HEK293 (cell line): ENCODE data around the gene PPM1E.
A peak's percentile ranks its signal among the peaks of the same experiment; 100 is the strongest.

Experiments used
- KLF8 ChIP-seq: fragments of 450-650 bp; formaldehyde crosslinking; IDR thresholded peaks from 2 replicates; pipeline ENCODE4 v1.5.1; 2016; ENCODE audit warnings: missing biosample characterization, missing genetic modification characterization
- OVOL3 ChIP-seq: fragments of 450-650 bp; formaldehyde crosslinking; IDR thresholded peaks from 2 replicates; pipeline ENCODE4 v1.5.1; 2016; ENCODE audit warnings: missing biosample characterization, missing genetic modification characterization
- PATZ1 ChIP-seq: fragments of 450-650 bp; formaldehyde crosslinking; IDR thresholded peaks from 2 replicates; pipeline ENCODE4 v1.5.1; 2016; ENCODE audit warnings: missing biosample characterization, missing genetic modification characterization
- SCRT1 ChIP-seq: fragments of 450-650 bp; formaldehyde crosslinking; IDR thresholded peaks from 2 replicates; pipeline ENCODE4 v1.5.1; 2016; ENCODE audit warnings: missing biosample characterization, missing genetic modification characterization, borderline replicate concordance
- ZBTB44 ChIP-seq: fragments of 450-650 bp; IDR thresholded peaks from 2 replicates; pipeline ENCODE4 v1.5.1; 2018; ENCODE audit warnings: missing biosample characterization, mild to moderate bottlenecking, missing genetic modification characterization
- ZFHX2 ChIP-seq: fragments of 450-650 bp; formaldehyde crosslinking; conservative IDR thresholded peaks from 2 replicates; pipeline ENCODE4 v1.5.1; 2016; ENCODE audit warnings: missing biosample characterization, missing genetic modification characterization
- ZFP41 ChIP-seq: fragments of 450-650 bp; formaldehyde crosslinking; IDR thresholded peaks from 2 replicates; pipeline ENCODE4 v1.5.1; 2016; ENCODE audit warnings: missing biosample characterization, missing genetic modification characterization, borderline replicate concordance
- ZNF148 ChIP-seq: fragments of 450-650 bp; formaldehyde crosslinking; IDR thresholded peaks from 2 replicates; pipeline ENCODE4 v1.5.0; 2017; ENCODE audit warnings: missing biosample characterization, missing genetic modification characterization, borderline replicate concordance
- ZNF157 ChIP-seq: fragments of 450-650 bp; formaldehyde crosslinking; IDR thresholded peaks from 2 replicates; pipeline ENCODE4 v1.5.1; 2016; ENCODE audit warnings: missing biosample characterization, missing genetic modification characterization
- ZNF2 ChIP-seq: fragments of 450-650 bp; formaldehyde crosslinking; IDR thresholded peaks from 2 replicates; pipeline ENCODE4 v1.5.1; 2016; ENCODE audit warnings: missing biosample characterization, missing genetic modification characterization
- ZNF214 ChIP-seq: fragments of 450-650 bp; formaldehyde crosslinking; IDR thresholded peaks from 2 replicates; pipeline ENCODE4 v1.5.1; 2017; ENCODE audit warnings: missing biosample characterization, mild to moderate bottlenecking, missing genetic modification characterization, borderline replicate concordance
- ZNF248 ChIP-seq: fragments of 450-650 bp; formaldehyde crosslinking; IDR thresholded peaks from 2 replicates; pipeline ENCODE4 v1.5.1; 2017; ENCODE audit warnings: missing biosample characterization, missing genetic modification characterization
- ZNF274 ChIP-seq, 2 experiments: fragments of 200-500 bp in 1 of 2; fragments of 450-650 bp in 1 of 2; sonication (Bioruptor generic) in 1 of 2; formaldehyde crosslinking in 1 of 2; IDR thresholded peaks; 2 replicates each; pipeline versions ENCODE4 v1.5.1 to v1.6.1; 2014 to 2016; ENCODE audit warnings: borderline replicate concordance in 1 of 2, inconsistent platforms in 1 of 2, low read length in 1 of 2, missing biosample characterization in 1 of 2, missing genetic modification characterization in 1 of 2
- ZNF311 ChIP-seq: fragments of 450-650 bp; formaldehyde crosslinking; IDR thresholded peaks from 2 replicates; pipeline ENCODE4 v1.5.1; 2017; ENCODE audit warnings: missing biosample characterization, missing genetic modification characterization, borderline replicate concordance
- ZNF513 ChIP-seq: fragments of 450-650 bp; IDR thresholded peaks from 2 replicates; pipeline ENCODE4 v1.5.1; 2018; ENCODE audit warnings: missing biosample characterization, missing genetic modification characterization
- ZNF561 ChIP-seq: fragments of 450-650 bp; IDR thresholded peaks from 2 replicates; pipeline ENCODE4 v1.5.1; 2018; ENCODE audit warnings: missing biosample characterization, missing genetic modification characterization, borderline replicate concordance
- ZNF580 ChIP-seq: fragments of 450-650 bp; formaldehyde crosslinking; IDR thresholded peaks from 2 replicates; pipeline ENCODE4 v1.5.1; 2016; ENCODE audit warnings: missing biosample characterization, missing genetic modification characterization
- ZNF660 ChIP-seq: fragments of 450-650 bp; IDR thresholded peaks from 2 replicates; pipeline ENCODE4 v1.5.1; 2018; ENCODE audit warnings: missing biosample characterization, mild to moderate bottlenecking, missing genetic modification characterization
- ZNF670 ChIP-seq: fragments of 450-650 bp; formaldehyde crosslinking; IDR thresholded peaks from 2 replicates; pipeline ENCODE4 v1.5.1; 2016; ENCODE audit warnings: missing biosample characterization, missing genetic modification characterization, low read depth
- ZNF704 ChIP-seq: fragments of 450-650 bp; formaldehyde crosslinking; IDR thresholded peaks from 2 replicates; pipeline ENCODE4 v1.5.1; 2016; ENCODE audit warnings: missing biosample characterization, missing genetic modification characterization
- ZNF791 ChIP-seq: fragments of 450-650 bp; formaldehyde crosslinking; IDR thresholded peaks from 2 replicates; pipeline ENCODE4 v1.5.1; 2016; ENCODE audit warnings: missing biosample characterization, missing genetic modification characterization
- ZNF843 ChIP-seq: fragments of 450-650 bp; formaldehyde crosslinking; IDR thresholded peaks from 2 replicates; pipeline ENCODE4 v1.5.1; 2016; ENCODE audit warnings: missing biosample characterization, missing genetic modification characterization
- ZXDB ChIP-seq: fragments of 450-650 bp; formaldehyde crosslinking; IDR thresholded peaks from 2 replicates; pipeline ENCODE4 v1.5.1; 2016; ENCODE audit warnings: missing biosample characterization, missing genetic modification characterization

Gene PPM1E

GRCh38 chr17:58755577-58756245 is at the start of gene PPM1E (continued):
- TF ChIP-seq ZNF513 (tag by site-specific recombination) (no peak; the same call in 1 of the 2 replicates), SCRT1 (tag by site-specific recombination) (no peak), ZNF580 (tag by site-specific recombination) (0 out of 2 replicates have a peak, but pooled peaks have one; percentile 71), ZNF214 (tag by site-specific recombination) (no peak), PATZ1 (no peak), KLF8 (tag by site-specific recombination) (peak; percentile 46; the same call in 1 of the 2 replicates), ZBTB44 (tag by site-specific recombination) (no peak), ZNF561 (tag by site-specific recombination) (peak; percentile 52; the same call in 1 of the 2 replicates), ZXDB (tag by site-specific recombination) (peak; percentile 22; the same call in 1 of the 2 replicates), ZNF660 (tag by site-specific recombination) (peak; percentile 45), ZNF843 (no peak), ZNF274 (IDR thresholded peaks at IDR 0.05; ENCODE audit: low read length) (no peak), ZNF274 (tag by site-specific recombination; IDR thresholded peaks at IDR 0.05; ENCODE audit: borderline replicate concordance) (no peak), ZNF2 (peak; percentile 67; the same call in 1 of the 2 replicates), ZNF248 (tag by site-specific recombination) (no peak), OVOL3 (tag by site-specific recombination) (no peak), ZFP41 (no peak), ZNF704 (tag by site-specific recombination) (no peak), ZNF670 (tag by site-specific recombination) (no peak), ZNF148 (tag by site-specific recombination) (no peak), ZNF791 (tag by site-specific recombination) (no peak), ZFHX2 (peak; percentile 80), ZNF311 (tag by site-specific recombination) (no peak), ZNF157 (tag by site-specific recombination) (no peak)
